ENCODE results near the gene ABCC4.

The ABCC4 gene

DNA sequence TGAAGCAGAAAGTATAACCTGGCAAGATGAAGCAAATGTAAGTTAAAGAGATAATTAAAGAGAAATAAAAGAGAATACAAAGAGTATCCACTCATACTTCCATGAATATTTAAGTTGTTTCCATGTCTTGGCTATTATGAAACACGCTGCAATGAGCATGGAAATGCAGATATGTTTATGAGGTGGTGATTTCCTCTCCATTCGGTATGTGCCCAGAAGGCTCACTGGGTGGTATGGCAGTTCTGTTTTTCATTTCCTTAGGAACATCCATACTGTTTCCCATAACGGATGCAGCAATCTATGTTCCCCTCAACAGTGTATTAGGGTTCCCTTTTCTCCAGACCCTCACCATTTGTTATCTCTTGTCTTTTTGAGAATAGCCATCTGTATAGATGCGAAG is 316.3 kb downstream of the ABCC4 start:
- no peak for DNase-seq

DNA sequence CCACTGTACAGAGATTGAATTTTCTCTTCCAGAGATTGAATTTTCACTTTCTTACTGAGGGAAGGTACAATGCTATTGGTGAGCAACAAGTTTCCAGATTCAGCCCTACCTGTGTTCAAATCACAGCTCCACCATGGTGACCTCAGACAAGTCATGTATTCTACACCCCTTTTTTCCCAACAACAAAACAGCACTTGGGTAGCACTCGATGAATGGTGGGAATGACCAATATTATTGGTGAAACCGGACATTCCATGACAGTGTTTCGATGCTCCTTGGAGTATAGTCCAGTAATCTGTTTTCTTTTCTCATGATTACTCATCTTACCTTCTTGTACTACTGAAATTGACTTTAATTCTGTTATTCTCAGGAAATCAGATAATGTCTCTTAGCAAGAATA is 322.7 kb downstream of the ABCC4 start:
- no peak for DNase-seq

DNA sequence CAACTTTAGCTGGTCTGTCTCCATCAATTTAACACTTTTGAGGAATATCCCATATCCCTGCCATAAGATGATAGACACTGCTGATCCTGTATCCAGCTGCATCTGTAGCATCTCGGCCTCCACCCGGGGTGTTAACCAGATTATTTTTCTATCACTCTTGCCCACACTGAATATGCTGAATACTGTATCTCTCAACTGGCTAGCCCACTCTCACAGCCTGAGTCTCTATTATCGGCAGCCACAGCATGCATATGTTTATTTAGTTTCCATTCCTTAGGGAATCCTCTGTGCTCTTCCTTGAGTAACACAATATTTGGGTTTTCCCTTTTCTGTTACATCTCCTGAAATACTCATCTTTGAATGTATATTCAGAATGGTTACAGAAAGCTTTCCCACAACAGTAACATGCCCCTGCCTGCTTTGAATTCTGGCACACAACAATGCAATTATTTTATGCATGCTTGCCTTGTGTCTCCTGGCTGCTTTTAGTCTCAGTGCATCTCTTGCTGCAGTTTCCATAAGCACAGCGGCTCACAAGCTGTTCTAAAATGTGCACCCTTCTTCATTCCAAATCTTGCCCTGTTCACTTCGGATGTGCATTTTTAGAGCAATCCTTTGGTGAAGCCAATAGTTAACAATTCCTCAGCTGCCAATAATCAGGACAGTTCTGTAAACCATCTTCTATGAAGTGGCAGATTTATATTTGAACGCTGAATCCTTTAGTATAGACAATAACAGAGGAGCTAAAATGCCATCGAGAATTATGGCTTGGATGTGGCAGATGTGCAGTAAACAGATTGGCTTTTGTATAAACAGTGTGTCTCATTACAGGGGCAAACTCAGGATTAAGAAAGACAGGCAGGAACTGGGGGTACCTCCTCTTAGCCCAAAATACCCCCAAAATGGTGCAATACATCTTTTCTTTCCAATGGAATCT is 327.0 kb downstream of the ABCC4 start:
- DNase-seq, result no peak

DNA sequence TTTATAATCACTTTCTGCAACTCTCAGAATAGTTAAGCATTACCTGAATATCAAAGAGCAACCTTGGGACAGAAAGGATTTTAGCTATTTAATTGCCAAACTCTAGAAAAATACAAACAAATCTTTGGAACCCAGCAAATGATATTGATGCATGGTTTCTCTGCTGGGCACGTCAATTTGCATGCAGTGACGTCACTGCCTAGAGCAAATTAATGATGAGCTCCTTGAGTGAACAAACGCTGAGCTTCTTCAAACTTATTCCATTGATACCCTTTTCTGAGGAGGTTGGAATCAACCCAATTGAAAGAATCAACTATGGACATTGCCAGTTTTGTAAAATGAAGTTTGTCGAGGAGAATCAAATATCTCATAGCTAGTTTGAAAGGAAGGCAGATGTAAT is 329.0 kb downstream of the ABCC4 start:
- no peak for DNase-seq

Measured in activated CD4-positive, CD25-positive, alpha-beta regulatory T cell (primary cell).